T-helper 17 cell (primary cell): ENCODE measurements around the gene SNPH. TPM values are rescaled to one million over a fixed set of nuclear protein-coding genes. Genes with fewer than 3 reads are reported as not detected.

ENCODE experiments used
- ATAC-seq: fragments of 150-1000 bp; cut with Tn5 transposase; 2 replicates; pipeline ENCODE4 v1.10.0; 2021; ENCODE audit warnings: mild to moderate bottlenecking, moderate library complexity
- DNase-seq, 3 donors: peaks; one replicate each; pipeline versions ENCODE4 v3.0.0 to v3.0.0-alpha.2; 2020 to 2021
- H3K9me3 ChIP-seq: one replicate; pipeline ENCODE4 v1.7.0; 2013; ENCODE audit warnings: low read length, mild to moderate bottlenecking; ENCODE audit not compliant: control insufficient read depth, poor library complexity, severe bottlenecking
- H3K27ac Mint-ChIP-seq: one replicate; pipeline ENCODE4 v1.8.0; 2022; ENCODE audit warnings: mild to moderate bottlenecking, moderate library complexity, mixed read lengths
- H3K27me3 Mint-ChIP-seq: one replicate; pipeline ENCODE4 v1.8.0; 2022; ENCODE audit warnings: mixed read lengths
- H3K36me3 Mint-ChIP-seq: one replicate; pipeline ENCODE4 v1.8.0; 2022; ENCODE audit warnings: low read depth, mixed read lengths
- H3K4me1 Mint-ChIP-seq: one replicate; pipeline ENCODE4 v1.8.0; 2022; ENCODE audit warnings: mild to moderate bottlenecking, mixed read lengths
- H3K4me3 Mint-ChIP-seq: one replicate; pipeline ENCODE4 v1.8.0; 2022; ENCODE audit warnings: mild to moderate bottlenecking, moderate library complexity, mixed read lengths
- total RNA-seq, 4 donors: library from RNA in 2 of 4; stranded (reverse) in 2 of 4; gene quantifications; one replicate each; pipeline ENCODE4 v1.2.3 and lab custom pipeline; 2022 to 2026

The SNPH gene
- total RNA-seq, 2 donors from 2014 or later: 6.7 to 9.4 TPM

- Mint-ChIP-seq H3K27ac (no peak overlapping the region), H3K36me3 (peaks cover 2% of the 10 kb centered on the region), H3K4me1 (peaks cover 36% of the 10 kb centered on the region), H3K27me3 (no peaks in the 10 kb centered on the region), H3K4me3 (peak overlapping the region; percentile 39)
- H3K9me3 ChIP-seq: no peaks in the 10 kb centered on the region
- ATAC-seq (peak; percentile 36), DNase-seq (peak in 1 of 3 donors; percentile 21)
These were observed 64.2 kb downstream of the SNPH start for GRCh38 chr20:1330075-1330830.

DNA sequence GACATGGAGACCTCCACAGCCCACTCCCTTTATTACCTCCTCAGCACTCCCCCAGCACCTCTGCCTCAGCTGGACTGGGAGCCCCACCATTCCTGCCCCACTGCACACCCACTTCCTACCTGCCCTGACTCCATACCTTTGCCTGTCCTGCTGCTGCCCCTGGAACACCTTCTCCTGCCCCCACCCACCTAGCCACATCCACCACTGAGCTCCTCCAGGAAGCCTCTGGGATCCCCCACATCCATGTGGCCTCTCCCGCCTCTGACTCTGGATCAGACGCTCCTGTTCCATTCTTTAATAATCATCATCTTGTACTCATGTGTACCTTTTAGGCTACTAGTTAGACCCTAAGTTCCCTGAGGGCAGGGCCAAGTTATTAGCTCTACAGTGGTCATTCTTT lies 65.0 kb downstream of the SNPH start:
- Mint-ChIP-seq H3K4me1 (peaks cover 36% of the 10 kb centered on the region), H3K27me3 (no peaks in the 10 kb centered on the region), H3K4me3 (no peak overlapping the region), H3K27ac (no peak overlapping the region), H3K36me3 (peaks cover 2% of the 10 kb centered on the region)
- ATAC-seq (no peak), DNase-seq (no peak)
- H3K9me3 ChIP-seq: no peaks in the 10 kb centered on the region

GRCh38 chr20:1331801-1332453 lies 65.8 kb downstream of the SNPH start:
- no peaks in the 10 kb centered on the region for H3K9me3 ChIP-seq
- no peak overlapping the region for H3K4me3 Mint-ChIP-seq
- H3K27ac Mint-ChIP-seq: no peak overlapping the region
- peaks cover 42% of the 10 kb centered on the region for H3K4me1 Mint-ChIP-seq
- DNase-seq: no peak
- no peak for ATAC-seq
- H3K27me3 Mint-ChIP-seq: no peaks in the 10 kb centered on the region
- peaks cover 2% of the 10 kb centered on the region for H3K36me3 Mint-ChIP-seq

GRCh38 chr20:1332749-1333300 lies 66.7 kb downstream of the SNPH start:
- no peaks in the 10 kb centered on the region for H3K27me3 Mint-ChIP-seq
- H3K9me3 ChIP-seq: no peaks in the 10 kb centered on the region
- peaks cover 2% of the 10 kb centered on the region for H3K36me3 Mint-ChIP-seq
- DNase-seq (no peak), ATAC-seq (no peak)
- no peak overlapping the region for H3K27ac Mint-ChIP-seq
- H3K4me3 Mint-ChIP-seq: no peak overlapping the region
- H3K4me1 Mint-ChIP-seq: peaks cover 38% of the 10 kb centered on the region

- no peaks in the 10 kb centered on the region for H3K9me3 ChIP-seq
- DNase-seq (no peak), ATAC-seq (no peak)
- Mint-ChIP-seq H3K4me3 (no peak overlapping the region), H3K4me1 (peaks cover 34% of the 10 kb centered on the region), H3K27ac (no peak overlapping the region), H3K27me3 (no peaks in the 10 kb centered on the region), H3K36me3 (peaks cover 2% of the 10 kb centered on the region)
These were observed 67.6 kb downstream of the SNPH start for GRCh38 chr20:1333462-1334369.

DNA sequence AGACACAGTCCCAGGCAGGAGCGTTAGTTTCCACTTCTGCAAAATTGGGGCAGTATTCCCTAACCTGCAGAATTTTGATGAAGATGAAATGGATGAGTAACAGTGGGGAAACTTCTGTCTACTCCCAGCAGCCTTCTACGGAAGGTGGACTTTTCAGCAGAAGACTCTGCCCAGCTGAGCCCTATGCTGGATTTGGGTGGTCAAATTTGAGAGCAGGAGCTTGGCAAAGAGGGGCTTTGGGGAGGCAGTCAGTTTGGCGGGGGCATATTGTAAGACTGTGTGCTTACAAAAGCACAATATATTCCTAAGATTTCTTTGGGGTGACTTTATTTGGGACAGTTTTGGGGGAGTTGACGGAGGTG lies 68.3 kb downstream of the SNPH start:
- Mint-ChIP-seq H3K27me3 (no peaks in the 10 kb centered on the region), H3K36me3 (peaks cover 2% of the 10 kb centered on the region), H3K4me1 (peaks cover 31% of the 10 kb centered on the region), H3K4me3 (no peak overlapping the region), H3K27ac (no peak overlapping the region)
- DNase-seq (no peak), ATAC-seq (no peak)
- H3K9me3 ChIP-seq: no peaks in the 10 kb centered on the region

DNA sequence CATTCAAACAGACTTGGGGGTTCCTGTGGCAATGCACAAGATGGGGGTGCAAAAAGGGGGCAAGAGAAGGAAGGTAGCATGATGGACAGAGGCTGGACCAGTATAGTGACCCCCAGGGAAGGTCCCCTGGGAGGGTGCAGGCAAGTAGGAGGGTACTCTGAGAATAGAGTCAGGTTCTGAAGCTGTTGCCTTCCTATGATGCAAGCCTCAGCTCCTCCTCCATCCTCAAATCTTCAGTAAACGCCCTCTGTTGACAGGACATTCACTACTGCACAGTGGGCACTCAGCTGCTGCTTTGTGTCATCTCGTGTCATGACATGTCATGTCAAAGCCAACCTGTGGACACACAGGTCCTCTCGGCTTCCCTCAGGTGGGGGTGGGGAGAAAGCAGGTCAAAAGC lies 68.7 kb downstream of the SNPH start:
- peaks cover 2% of the 10 kb centered on the region for H3K36me3 Mint-ChIP-seq
- DNase-seq: no peak
- H3K27me3 Mint-ChIP-seq: no peaks in the 10 kb centered on the region
- no peak overlapping the region for H3K27ac Mint-ChIP-seq
- peaks cover 27% of the 10 kb centered on the region for H3K4me1 Mint-ChIP-seq
- no peak overlapping the region for H3K4me3 Mint-ChIP-seq
- no peaks in the 10 kb centered on the region for H3K9me3 ChIP-seq
- ATAC-seq: no peak

- H3K27me3 Mint-ChIP-seq: no peaks in the 10 kb centered on the region
- H3K36me3 Mint-ChIP-seq: no peaks in the 10 kb centered on the region
- no peaks in the 10 kb centered on the region for H3K9me3 ChIP-seq
- no peak overlapping the region for H3K4me3 Mint-ChIP-seq
- no peak for DNase-seq
- peak overlapping the region; percentile 78 for H3K27ac Mint-ChIP-seq
- ATAC-seq: no peak
- peaks cover 19% of the 10 kb centered on the region for H3K4me1 Mint-ChIP-seq
These were observed 70.0 kb downstream of the SNPH start for GRCh38 chr20:1335961-1336698.

DNA sequence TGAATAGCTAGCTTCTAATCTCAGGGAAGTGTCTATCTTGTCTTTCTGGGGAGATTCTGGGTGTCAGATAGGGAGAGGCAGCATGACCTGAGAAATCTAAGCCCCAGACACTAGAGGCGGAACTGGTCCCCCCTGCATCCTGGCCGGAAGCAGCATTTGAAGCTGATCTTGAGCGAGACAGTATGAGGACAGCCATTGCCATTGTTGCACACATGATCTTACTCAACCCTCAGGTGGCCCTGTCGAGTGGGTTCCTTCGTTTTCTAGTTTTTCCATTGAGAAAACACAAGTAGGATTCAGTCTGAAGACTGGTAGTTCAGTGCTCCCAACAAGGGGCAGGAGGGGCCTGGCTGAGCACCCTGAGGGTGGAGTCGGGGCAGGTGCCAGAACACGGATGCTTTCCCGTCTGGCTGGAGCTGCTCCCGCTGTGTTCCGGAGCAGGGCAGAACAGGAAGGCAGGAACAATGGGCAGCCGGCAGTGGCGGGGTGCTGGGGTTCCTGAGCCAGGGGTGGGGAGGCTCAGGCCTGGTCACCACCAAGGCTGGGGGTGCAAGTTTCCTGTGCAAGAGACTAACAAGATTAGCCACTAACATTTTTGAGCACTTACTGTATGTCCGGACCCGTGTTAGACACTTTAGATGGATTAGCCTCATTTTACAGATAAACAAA lies 70.7 kb downstream of the SNPH start:
- no peak overlapping the region for H3K4me3 Mint-ChIP-seq
- H3K4me1 Mint-ChIP-seq: peaks cover 16% of the 10 kb centered on the region
- peak overlapping the region; percentile 78 for H3K27ac Mint-ChIP-seq
- DNase-seq: no peak
- no peaks in the 10 kb centered on the region for H3K36me3 Mint-ChIP-seq
- no peaks in the 10 kb centered on the region for H3K27me3 Mint-ChIP-seq
- ATAC-seq: no peak
- no peaks in the 10 kb centered on the region for H3K9me3 ChIP-seq

DNA sequence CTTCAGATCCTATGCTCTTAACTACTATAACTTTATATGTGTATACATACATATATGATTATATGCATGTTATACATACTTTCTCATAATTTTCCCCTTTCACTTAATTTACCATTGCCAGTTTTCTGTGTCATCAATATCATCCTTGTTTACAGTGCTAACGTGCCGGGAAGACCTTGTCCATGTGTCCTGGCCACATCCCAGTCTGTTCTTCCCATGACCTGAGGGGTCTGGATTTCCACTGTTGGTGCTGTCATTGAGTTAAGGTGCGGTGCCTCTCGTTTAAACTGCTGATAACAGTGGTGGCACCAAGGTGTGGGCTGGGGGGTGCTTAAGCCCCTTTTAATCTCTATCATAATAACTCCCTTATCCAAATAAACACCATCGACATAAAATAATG lies 71.3 kb downstream of the SNPH start:
- H3K4me3 Mint-ChIP-seq: no peak overlapping the region
- H3K9me3 ChIP-seq: no peaks in the 10 kb centered on the region
- no peaks in the 10 kb centered on the region for H3K36me3 Mint-ChIP-seq
- no peaks in the 10 kb centered on the region for H3K27me3 Mint-ChIP-seq
- H3K27ac Mint-ChIP-seq: peak overlapping the region; percentile 43
- DNase-seq (no peak), ATAC-seq (no peak)
- H3K4me1 Mint-ChIP-seq: peaks cover 18% of the 10 kb centered on the region

DNA sequence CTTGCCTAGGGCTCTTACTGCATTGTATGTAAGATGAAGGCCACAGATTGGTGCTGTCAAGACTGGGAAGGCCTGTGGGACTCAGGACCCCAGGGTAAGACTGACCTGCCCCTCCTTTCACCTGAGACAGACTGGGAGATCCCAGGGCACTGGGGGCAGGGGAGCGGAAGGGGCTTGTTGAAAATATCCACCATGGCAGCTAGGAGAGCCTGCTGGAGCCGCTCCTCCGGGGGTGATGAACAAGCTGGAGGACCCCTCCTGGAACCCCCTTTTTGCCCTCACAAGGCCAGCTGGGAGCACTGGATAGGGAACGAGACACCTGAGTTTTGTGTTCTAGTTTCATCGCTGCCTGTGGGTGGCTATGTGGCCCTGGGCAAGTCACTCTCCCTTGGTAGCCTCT lies 72.0 kb downstream of the SNPH start:
- no peak for ATAC-seq
- no peaks in the 10 kb centered on the region for H3K36me3 Mint-ChIP-seq
- peak overlapping the region; percentile 43 for H3K27ac Mint-ChIP-seq
- peaks cover 17% of the 10 kb centered on the region for H3K4me1 Mint-ChIP-seq
- DNase-seq: no peak
- H3K9me3 ChIP-seq: no peaks in the 10 kb centered on the region
- no peaks in the 10 kb centered on the region for H3K27me3 Mint-ChIP-seq
- no peak overlapping the region for H3K4me3 Mint-ChIP-seq

DNA sequence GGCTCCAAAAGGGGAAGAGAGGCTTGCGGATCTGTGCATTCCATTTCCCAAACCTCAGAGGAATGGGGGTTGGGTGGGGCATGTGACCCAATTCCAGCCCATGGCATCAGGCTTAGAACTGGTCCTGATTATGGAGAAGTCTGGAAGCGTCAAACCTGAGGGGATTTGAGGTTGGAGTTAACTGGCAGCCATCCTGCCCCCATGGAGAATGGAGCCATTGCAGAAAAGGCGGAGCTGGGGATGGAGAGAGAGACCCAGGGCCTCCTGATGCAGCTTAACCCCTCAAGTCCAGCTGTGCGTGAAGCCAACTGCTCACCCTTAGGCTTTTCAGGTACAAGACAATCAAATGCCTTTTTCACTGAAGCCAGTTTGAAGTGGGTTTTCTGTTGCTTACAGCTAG lies 72.7 kb downstream of the SNPH start:
- DNase-seq: no peak
- peaks cover 17% of the 10 kb centered on the region for H3K4me1 Mint-ChIP-seq
- no peaks in the 10 kb centered on the region for H3K9me3 ChIP-seq
- no peaks in the 10 kb centered on the region for H3K36me3 Mint-ChIP-seq
- ATAC-seq: no peak
- no peaks in the 10 kb centered on the region for H3K27me3 Mint-ChIP-seq
- no peak overlapping the region for H3K4me3 Mint-ChIP-seq
- H3K27ac Mint-ChIP-seq: no peak overlapping the region
